ENCODE data around the gene DHRSX.
"Not testable (repeated sequence)": the region's sequence is repeated elsewhere in the genome, so short reads cannot be mapped to it uniquely, and the experiment has no call there.

Gene DHRSX

GRCh38 chrX:2425286-2426071 lies 75.3 kb downstream of the DHRSX start:
- DNase-seq (ENCODE audit: low spot score) = no peak

- no peak for DNase-seq (ENCODE audit: low spot score)
These were observed 76.5 kb downstream of the DHRSX start for GRCh38 chrX:2424317-2424716.

GRCh38 chrX:2423899-2424298 lies 76.9 kb downstream of the DHRSX start:
- DNase-seq (ENCODE audit: low spot score) = no peak

- DNase-seq (ENCODE audit: low spot score) = no peak
These were observed 77.5 kb downstream of the DHRSX start for GRCh38 chrX:2423282-2423681.

- not testable (repeated sequence) for DNase-seq (ENCODE audit: low spot score)
These were observed 81.4 kb downstream of the DHRSX start for GRCh38 chrX:2419418-2419817.

GRCh38 chrX:2418000-2418399 lies 82.8 kb downstream of the DHRSX start:
- DNase-seq (ENCODE audit: low spot score) = no peak

GRCh38 chrX:2416851-2417604 lies 83.7 kb downstream of the DHRSX start:
- DNase-seq (ENCODE audit: low spot score) = no peak

GRCh38 chrX:2414384-2414783 lies 86.4 kb downstream of the DHRSX start:
- DNase-seq (ENCODE audit: low spot score) = no peak

- no peak for DNase-seq (ENCODE audit: low spot score)
These were observed 86.8 kb downstream of the DHRSX start for GRCh38 chrX:2413969-2414368.

GRCh38 chrX:2412131-2412530 lies 88.6 kb downstream of the DHRSX start:
- no peak for DNase-seq (ENCODE audit: low spot score)

GRCh38 chrX:2410279-2411020 lies 90.3 kb downstream of the DHRSX start:
- no peak for DNase-seq (ENCODE audit: low spot score)

GRCh38 chrX:2409796-2410195 lies 91.0 kb downstream of the DHRSX start:
- DNase-seq (ENCODE audit: low spot score) = no peak

- DNase-seq (ENCODE audit: low spot score) = no peak
These were observed 91.9 kb downstream of the DHRSX start for GRCh38 chrX:2408856-2409255.

GRCh38 chrX:2406891-2407518 lies 93.8 kb downstream of the DHRSX start:
- peak; percentile 13 for DNase-seq (ENCODE audit: low spot score)

- no peak for DNase-seq (ENCODE audit: low spot score)
These were observed 96.0 kb downstream of the DHRSX start for GRCh38 chrX:2404776-2405175.

- DNase-seq (ENCODE audit: low spot score) = no peak
These were observed 98.5 kb downstream of the DHRSX start for GRCh38 chrX:2402361-2402690.

GRCh38 chrX:2401590-2402360 lies 99.0 kb downstream of the DHRSX start:
- peak; percentile 69 for DNase-seq (ENCODE audit: low spot score)

GRCh38 chrX:2401201-2401589 lies 99.6 kb downstream of the DHRSX start:
- DNase-seq (ENCODE audit: low spot score) = no peak

- DNase-seq (ENCODE audit: low spot score) = no peak
These were observed 102.6 kb downstream of the DHRSX start for GRCh38 chrX:2398064-2398656.

- no peak for DNase-seq (ENCODE audit: low spot score)
These were observed 103.3 kb downstream of the DHRSX start for GRCh38 chrX:2397229-2398063.

Data from ecto neural progenitor cell (in vitro differentiated cells).